Fibroblast of villous mesenchyme (primary cell): ENCODE measurements around the gene DHRS9. TPM values are rescaled to one million over a fixed set of nuclear protein-coding genes. Genes with fewer than 3 reads are reported as not detected.

Source experiments
- DNase-seq: peaks from one replicate; pipeline ENCODE4 v3.0.0-alpha.2; 2010; ENCODE audit warnings: low read depth
- H3K4me3 ChIP-seq: 2 replicates; pipeline ENCODE4 v1.5.1; 2011; ENCODE audit warnings: low read depth, mild to moderate bottlenecking, low read length
- total RNA-seq: library from RNA; depleted of rRNA; stranded (reverse); fragments of >200 nt; gene quantifications from 2 replicates; pipeline ENCODE4 v1.2.3, GENCODE V29; 2012
- TF ChIP-seq, protein P1 (sequence below): IDR thresholded peaks from 2 replicates; pipeline ENCODE4 v1.5.1; 2012; ENCODE audit warnings: low read depth, mild to moderate bottlenecking, low read length; ENCODE audit not compliant: insufficient read depth

DHRS9 gene
- total RNA-seq, 1 donor, result under 0.01 TPM

GRCh38 chr2:169087757-169088379, 18.5 kb downstream of the DHRS9 start:
- TF ChIP-seq, protein P1, sequence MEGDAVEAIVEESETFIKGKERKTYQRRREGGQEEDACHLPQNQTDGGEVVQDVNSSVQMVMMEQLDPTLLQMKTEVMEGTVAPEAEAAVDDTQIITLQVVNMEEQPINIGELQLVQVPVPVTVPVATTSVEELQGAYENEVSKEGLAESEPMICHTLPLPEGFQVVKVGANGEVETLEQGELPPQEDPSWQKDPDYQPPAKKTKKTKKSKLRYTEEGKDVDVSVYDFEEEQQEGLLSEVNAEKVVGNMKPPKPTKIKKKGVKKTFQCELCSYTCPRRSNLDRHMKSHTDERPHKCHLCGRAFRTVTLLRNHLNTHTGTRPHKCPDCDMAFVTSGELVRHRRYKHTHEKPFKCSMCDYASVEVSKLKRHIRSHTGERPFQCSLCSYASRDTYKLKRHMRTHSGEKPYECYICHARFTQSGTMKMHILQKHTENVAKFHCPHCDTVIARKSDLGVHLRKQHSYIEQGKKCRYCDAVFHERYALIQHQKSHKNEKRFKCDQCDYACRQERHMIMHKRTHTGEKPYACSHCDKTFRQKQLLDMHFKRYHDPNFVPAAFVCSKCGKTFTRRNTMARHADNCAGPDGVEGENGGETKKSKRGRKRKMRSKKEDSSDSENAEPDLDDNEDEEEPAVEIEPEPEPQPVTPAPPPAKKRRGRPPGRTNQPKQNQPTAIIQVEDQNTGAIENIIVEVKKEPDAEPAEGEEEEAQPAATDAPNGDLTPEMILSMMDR, result no peak
- H3K4me3 ChIP-seq, result no peak overlapping the region
- DNase-seq, result no peak

GRCh38 chr2:169089182-169089581, 19.8 kb downstream of the DHRS9 start:
- no peak for DNase-seq
- TF ChIP-seq, protein P1, result no peak
- H3K4me3 ChIP-seq, result no peak overlapping the region

- TF ChIP-seq, protein P1, result no peak
These were observed 20.9 kb downstream of the DHRS9 start for GRCh38 chr2:169090133-169090820.

DNA sequence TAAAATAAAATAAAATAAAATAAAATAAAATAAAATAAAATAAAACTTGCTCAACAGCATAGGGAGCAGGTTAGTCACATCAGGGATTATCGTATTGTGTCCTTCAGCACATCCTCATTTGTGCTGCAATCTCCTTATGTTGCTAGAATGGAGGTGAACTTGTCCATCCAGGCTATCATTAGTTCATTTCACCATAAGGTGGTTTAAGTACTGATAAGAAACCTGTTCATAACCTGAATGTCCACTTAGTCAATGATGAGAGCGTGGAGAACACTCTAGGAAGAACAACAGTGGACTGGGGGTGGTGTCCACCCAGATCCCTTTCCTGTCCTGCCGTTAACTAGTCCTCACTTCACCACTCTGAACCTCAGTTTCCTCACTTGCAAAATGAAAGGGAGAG, 21.9 kb downstream of the DHRS9 start:
- TF ChIP-seq, protein P1, result no peak
- no peak for DNase-seq
- H3K4me3 ChIP-seq, result no peak overlapping the region

More at GRCh38 chr2:169090133-169090820, 20.9 kb downstream of the DHRS9 start:
- no peak for DNase-seq
- H3K4me3 ChIP-seq, result no peak overlapping the region

- no peak overlapping the region for H3K4me3 ChIP-seq
- TF ChIP-seq, protein P1, result no peak
- DNase-seq, result peak; percentile 75
These were observed 22.6 kb downstream of the DHRS9 start for GRCh38 chr2:169091761-169092519.

DNA sequence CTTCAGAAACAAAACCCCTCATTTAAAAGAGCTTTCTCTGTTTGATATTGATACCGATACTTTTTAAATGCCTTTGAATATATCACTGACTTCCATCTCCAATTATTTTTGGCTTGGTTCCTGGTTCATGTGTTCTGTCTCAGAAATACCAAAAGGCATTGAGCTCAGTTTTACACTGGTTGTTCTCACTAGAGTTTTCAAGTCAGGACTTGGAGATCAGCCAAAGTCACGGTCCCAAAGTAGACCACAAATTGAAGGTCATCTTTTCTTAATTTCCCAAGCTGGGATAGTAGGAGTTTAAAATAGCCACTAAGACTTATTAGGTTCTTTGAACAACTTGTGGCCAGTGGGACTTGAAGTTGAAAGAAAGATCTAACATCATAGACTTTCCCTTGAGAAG, 24.2 kb downstream of the DHRS9 start:
- no peak for DNase-seq
- H3K4me3 ChIP-seq, result no peak overlapping the region
- TF ChIP-seq, protein P1, result no peak
